ENCODE data around the gene CLCN5. TPM values are rescaled to one million over a fixed set of nuclear protein-coding genes. Genes with fewer than 3 reads are reported as not detected.
A peak's percentile ranks its signal among the peaks of the same experiment; 100 is the strongest.

CLCN5 gene
- total and polyA plus RNA-seq, 2 donors (not counting 1 experiment from before 2014, with no cell fraction given), result 2.9 to 3.6 TPM

DNA sequence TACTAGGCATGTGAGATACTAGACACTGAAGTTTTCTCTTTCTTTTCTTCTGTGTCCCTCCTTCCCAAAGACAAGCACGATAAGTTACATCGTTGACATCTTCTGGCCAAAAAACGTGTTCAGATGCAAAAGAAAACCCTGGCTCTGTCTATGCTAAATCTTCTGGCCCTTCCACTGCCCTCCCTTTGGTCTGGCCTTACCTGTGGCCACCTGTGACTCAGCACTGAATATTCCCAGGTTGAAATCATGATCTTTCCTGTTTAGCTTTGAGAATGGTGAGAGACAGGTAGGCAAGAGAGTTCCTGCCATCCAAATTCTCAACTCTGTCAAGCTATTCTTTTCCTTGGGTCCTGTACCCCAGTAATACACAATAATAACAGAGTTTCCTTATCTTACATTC is 12.3 kb downstream of the CLCN5 start:
- no peaks in the 10 kb centered on the region for H3K36me3 ChIP-seq (ENCODE audit: control insufficient read depth, insufficient read depth, low read length)
- H3K27ac ChIP-seq (ENCODE audit: insufficient read depth, low read length), result no peak overlapping the region
- no peaks in the 10 kb centered on the region for H4K20me1 ChIP-seq (ENCODE audit: control insufficient read depth, extremely low read depth, insufficient read depth, low read length)
- no peaks in the 10 kb centered on the region for H3K27me3 ChIP-seq (ENCODE audit: control insufficient read depth, insufficient read depth, low read length)
- no peaks in the 10 kb centered on the region for H3K79me2 ChIP-seq (ENCODE audit: control insufficient read depth, insufficient read depth, low read length)
- TF ChIP-seq EZH2 (IDR thresholded peaks at IDR 0.05; ENCODE audit: low read length, missing control alignments), result no peak
- TF ChIP-seq CTCF (conservative IDR thresholded peaks at IDR 0.05 in 1 of 2, IDR thresholded peaks at IDR 0.05 in 1 of 2; ENCODE audit: low read depth in 1 of 2, low read length in 2 of 2), result no peak
- H3K4me2 ChIP-seq (ENCODE audit: extremely low read depth, insufficient read depth, low read length), result no peak overlapping the region
- no peak for DNase-seq (ENCODE audit: low read depth in 2 of 2)
- H3K9ac ChIP-seq (ENCODE audit: insufficient read depth, low read length), result no peak overlapping the region
- no peaks in the 10 kb centered on the region for H3K4me1 ChIP-seq (ENCODE audit: control insufficient read depth, extremely low read depth, insufficient read depth, low read length)
- no peak overlapping the region for H2AFZ ChIP-seq (ENCODE audit: low read length)
- no peaks in the 10 kb centered on the region for H3K9me3 ChIP-seq (ENCODE audit: control insufficient read depth, insufficient read depth, low read depth, low read length)
- no peak overlapping the region for H3K4me3 ChIP-seq (replicated peaks in 1 of 4; ENCODE audit: control extremely low read depth in 1 of 4, insufficient read depth in 1 of 4, low read depth in 3 of 4, low read length in 4 of 4)

- H2AFZ ChIP-seq (ENCODE audit: low read length), result no peak overlapping the region
- H3K9ac ChIP-seq (ENCODE audit: insufficient read depth, low read length), result no peak overlapping the region
- DNase-seq (ENCODE audit: low read depth in 2 of 2), result no peak
- H3K4me2 ChIP-seq (ENCODE audit: extremely low read depth, insufficient read depth, low read length), result no peak overlapping the region
- H3K27me3 ChIP-seq (ENCODE audit: control insufficient read depth, insufficient read depth, low read length), result no peaks in the 10 kb centered on the region
- H3K4me3 ChIP-seq (replicated peaks in 1 of 4; ENCODE audit: control extremely low read depth in 1 of 4, insufficient read depth in 1 of 4, low read depth in 3 of 4, low read length in 4 of 4), result no peak overlapping the region
- H3K4me1 ChIP-seq (ENCODE audit: control insufficient read depth, extremely low read depth, insufficient read depth, low read length), result no peaks in the 10 kb centered on the region
- TF ChIP-seq CTCF (conservative IDR thresholded peaks at IDR 0.05 in 1 of 2, IDR thresholded peaks at IDR 0.05 in 1 of 2; ENCODE audit: low read depth in 1 of 2, low read length in 2 of 2) (no peak), EZH2 (IDR thresholded peaks at IDR 0.05; ENCODE audit: low read length, missing control alignments) (no peak)
- H3K9me3 ChIP-seq (ENCODE audit: control insufficient read depth, insufficient read depth, low read depth, low read length), result no peaks in the 10 kb centered on the region
- no peak overlapping the region for H3K27ac ChIP-seq (ENCODE audit: insufficient read depth, low read length)
- H3K36me3 ChIP-seq (ENCODE audit: control insufficient read depth, insufficient read depth, low read length), result no peaks in the 10 kb centered on the region
- no peaks in the 10 kb centered on the region for H3K79me2 ChIP-seq (ENCODE audit: control insufficient read depth, insufficient read depth, low read length)
- H4K20me1 ChIP-seq (ENCODE audit: control insufficient read depth, extremely low read depth, insufficient read depth, low read length), result no peaks in the 10 kb centered on the region
Observed at GRCh38 chrX:49947781-49948180, 25.4 kb downstream of the CLCN5 start.

DNA sequence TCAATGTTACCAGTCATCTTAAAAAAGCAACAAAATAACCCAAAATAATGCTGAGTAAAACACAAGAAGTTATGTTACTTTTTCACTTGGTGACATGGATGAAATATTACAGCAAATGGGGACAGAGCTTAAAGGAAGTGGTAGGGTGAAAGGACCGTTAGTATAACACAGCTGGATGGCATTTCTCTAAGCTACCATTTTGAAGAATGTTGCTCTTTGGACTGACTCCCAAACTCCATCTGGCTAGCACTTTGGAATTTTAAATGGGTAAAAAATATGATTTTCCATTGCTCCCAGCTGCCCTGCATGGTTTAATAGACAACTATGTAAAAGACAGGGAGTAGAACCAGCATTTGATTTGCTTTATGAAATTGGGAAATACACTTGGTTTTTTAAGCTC is 27.6 kb downstream of the CLCN5 start:
- Histone ChIP-seq H3K27me3 (ENCODE audit: control insufficient read depth, insufficient read depth, low read length) (no peaks in the 10 kb centered on the region), H3K4me1 (ENCODE audit: control insufficient read depth, extremely low read depth, insufficient read depth, low read length) (no peaks in the 10 kb centered on the region), H3K27ac (ENCODE audit: insufficient read depth, low read length) (no peak overlapping the region), H3K9ac (ENCODE audit: insufficient read depth, low read length) (no peak overlapping the region), H3K4me2 (ENCODE audit: extremely low read depth, insufficient read depth, low read length) (no peak overlapping the region), H3K79me2 (ENCODE audit: control insufficient read depth, insufficient read depth, low read length) (no peaks in the 10 kb centered on the region), H2AFZ (ENCODE audit: low read length) (no peak overlapping the region), H3K4me3 (replicated peaks in 1 of 4; ENCODE audit: control extremely low read depth in 1 of 4, insufficient read depth in 1 of 4, low read depth in 3 of 4, low read length in 4 of 4) (no peak overlapping the region), H3K36me3 (ENCODE audit: control insufficient read depth, insufficient read depth, low read length) (no peaks in the 10 kb centered on the region), H3K9me3 (ENCODE audit: control insufficient read depth, insufficient read depth, low read depth, low read length) (no peaks in the 10 kb centered on the region), H4K20me1 (ENCODE audit: control insufficient read depth, extremely low read depth, insufficient read depth, low read length) (no peaks in the 10 kb centered on the region)
- TF ChIP-seq EZH2 (IDR thresholded peaks at IDR 0.05; ENCODE audit: low read length, missing control alignments) (no peak), CTCF (conservative IDR thresholded peaks at IDR 0.05 in 1 of 2, IDR thresholded peaks at IDR 0.05 in 1 of 2; ENCODE audit: low read depth in 1 of 2, low read length in 2 of 2) (no peak)
- peak in 1 of 2 donors; percentile 1 for DNase-seq (ENCODE audit: low read depth in 2 of 2)

Data from fibroblast of lung (primary cell).